Measurements from ENCODE around the gene ZNF622. TPM values are rescaled to one million over a fixed set of nuclear protein-coding genes. Genes with fewer than 3 reads are reported as not detected.

The ZNF622 gene
- total and polyA plus RNA-seq, 10 of the 15 experiments (the other 5 are each of a cell fraction or from before 2014, with no cell fraction given): 9.0 to 60.3 (median 31.0) TPM

DNA sequence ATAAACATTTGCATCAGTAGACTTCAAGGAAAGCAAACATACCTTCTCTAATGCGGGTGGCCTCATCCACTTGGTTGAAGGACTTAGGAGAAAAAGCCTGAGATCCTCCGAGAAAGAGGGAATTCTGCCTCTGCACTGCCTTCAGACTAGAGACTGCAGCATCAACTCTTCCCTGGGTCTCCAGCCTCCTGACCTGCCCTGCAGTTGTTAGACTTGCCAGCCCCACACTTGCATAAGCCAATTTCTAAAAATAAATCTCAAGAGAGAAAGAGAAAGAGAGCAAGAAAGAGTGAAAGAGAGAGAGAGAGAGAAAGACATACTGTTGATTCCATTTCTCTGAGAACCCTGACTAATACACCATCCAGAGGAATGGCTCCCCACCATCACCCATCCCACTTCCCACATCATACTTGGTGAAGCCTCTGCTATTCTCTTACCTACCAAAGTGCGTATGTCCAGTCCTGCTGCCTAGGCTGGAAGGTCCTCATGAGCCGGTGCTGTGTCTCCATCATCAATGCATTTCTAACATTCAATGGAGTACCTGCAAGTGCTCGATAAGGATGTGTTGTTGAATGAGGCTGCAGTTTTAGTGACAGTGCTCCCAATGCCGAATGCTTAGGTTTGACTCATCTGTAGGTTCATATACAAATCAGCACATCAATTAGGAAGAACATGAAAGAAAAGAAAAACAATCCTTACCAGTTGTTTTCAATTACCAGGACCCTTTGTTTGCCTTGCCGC, 35.1 kb downstream of the ZNF622 start:
- Histone ChIP-seq H3K4me2 (ENCODE audit: control insufficient read depth, insufficient read depth) (no peak overlapping the region), H2AFZ (ENCODE audit: control insufficient read depth, low read depth, low read length) (no peak overlapping the region), H3K27me3 (replicated peaks in 1 of 2; ENCODE audit: control insufficient read depth in 2 of 2, insufficient read depth in 2 of 2, low read length in 1 of 2) (no peaks in the 10 kb centered on the region), H3K79me2 (ENCODE audit: control insufficient read depth, insufficient read depth, low read length) (no peaks in the 10 kb centered on the region), H3K27ac (ENCODE audit: control insufficient read depth, insufficient read depth) (no peak overlapping the region), H4K20me1 (ENCODE audit: control insufficient read depth, insufficient read depth) (no peaks in the 10 kb centered on the region), H3K9ac (ENCODE audit: control insufficient read depth, insufficient read depth, low read length) (no peak overlapping the region), H3K36me3 (ENCODE audit: control insufficient read depth in 2 of 2, insufficient read depth in 2 of 2, low read length in 1 of 2) (no peaks in the 10 kb centered on the region), H3K9me3 (replicated peaks; ENCODE audit: control insufficient read depth, insufficient read depth, low read length) (no peaks in the 10 kb centered on the region), H3K4me3 (no peak overlapping the region), H3K4me1 (ENCODE audit: control insufficient read depth, insufficient read depth, low read length) (no peaks in the 10 kb centered on the region)
- DNase-seq (ENCODE audit: low read depth, low spot score) (no peak), ATAC-seq (no peak), FAIRE-seq (no peak)
- ChIA-PET CTCF (no interaction called here), RAD21 (ENCODE audit: unreplicated experiment) (no interaction called here), POLR2A (no interaction called here), SMC1A (ENCODE audit: uncharacterized antibody, unreplicated experiment) (no interaction called here)
- intact Hi-C loops (cut with micrococcal nuclease; ENCODE audit: unreplicated experiment): no loop called here
- TF ChIP-seq SREBF1 (IDR thresholded peaks at IDR 0.05; ENCODE audit: low read length) (no peak), EP300 (IDR thresholded peaks at IDR 0.05; ENCODE audit: borderline replicate concordance in 1 of 2, control insufficient read depth in 1 of 2, low read depth in 2 of 2, low read length in 2 of 2) (no peak), STAT1 (conservative IDR thresholded peaks at IDR 0.05) (no peak), HDGF (IDR thresholded peaks at IDR 0.05) (no peak), ZNF622 (IDR thresholded peaks at IDR 0.05) (no peak), NR2F1 (conservative IDR thresholded peaks at IDR 0.05) (no peak), NBN (IDR thresholded peaks at IDR 0.05) (no peak), ZNF384 (IDR thresholded peaks at IDR 0.05; ENCODE audit: borderline replicate concordance, low read depth, low read length) (no peak), CEBPB (IDR thresholded peaks at IDR 0.05; ENCODE audit: borderline replicate concordance in 1 of 2, low read depth in 2 of 2, low read length in 2 of 2) (no peak), MTA3 (IDR thresholded peaks at IDR 0.05; ENCODE audit: borderline replicate concordance, low read length) (no peak), CBX5 (IDR thresholded peaks at IDR 0.05; ENCODE audit: low read depth) (no peak), POLR2AphosphoS2 (IDR thresholded peaks at IDR 0.05; ENCODE audit: low read depth, low read length) (no peak), SRF (IDR thresholded peaks at IDR 0.05; ENCODE audit: low read depth in 2 of 2, low read length in 2 of 2) (no peak), FOXM1 (IDR thresholded peaks at IDR 0.05; ENCODE audit: low read depth, low read length) (no peak), YY1 (IDR thresholded peaks at IDR 0.05; ENCODE audit: low read depth, low read length) (no peak), SUZ12 (IDR thresholded peaks at IDR 0.05; ENCODE audit: unreplicated experiment) (no peak), HDAC6 (IDR thresholded peaks at IDR 0.05; ENCODE audit: unreplicated experiment) (no peak)
- TF ChIP-seq, protein P1, sequence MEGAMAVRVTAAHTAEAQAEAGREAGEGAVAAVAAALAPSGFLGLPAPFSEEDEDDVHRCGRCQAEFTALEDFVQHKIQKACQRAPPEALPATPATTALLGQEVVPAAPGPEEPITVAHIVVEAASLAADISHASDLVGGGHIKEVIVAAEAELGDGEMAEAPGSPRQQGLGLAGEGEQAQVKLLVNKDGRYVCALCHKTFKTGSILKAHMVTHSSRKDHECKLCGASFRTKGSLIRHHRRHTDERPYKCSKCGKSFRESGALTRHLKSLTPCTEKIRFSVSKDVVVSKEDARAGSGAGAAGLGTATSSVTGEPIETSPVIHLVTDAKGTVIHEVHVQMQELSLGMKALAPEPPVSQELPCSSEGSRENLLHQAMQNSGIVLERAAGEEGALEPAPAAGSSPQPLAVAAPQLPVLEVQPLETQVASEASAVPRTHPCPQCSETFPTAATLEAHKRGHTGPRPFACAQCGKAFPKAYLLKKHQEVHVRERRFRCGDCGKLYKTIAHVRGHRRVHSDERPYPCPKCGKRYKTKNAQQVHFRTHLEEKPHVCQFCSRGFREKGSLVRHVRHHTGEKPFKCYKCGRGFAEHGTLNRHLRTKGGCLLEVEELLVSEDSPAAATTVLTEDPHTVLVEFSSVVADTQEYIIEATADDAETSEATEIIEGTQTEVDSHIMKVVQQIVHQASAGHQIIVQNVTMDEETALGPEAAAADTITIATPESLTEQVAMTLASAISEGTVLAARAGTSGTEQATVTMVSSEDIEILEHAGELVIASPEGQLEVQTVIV (IDR thresholded peaks at IDR 0.05; ENCODE audit: borderline replicate concordance, partially characterized antibody): no peak
- TF ChIP-seq, protein P2, sequence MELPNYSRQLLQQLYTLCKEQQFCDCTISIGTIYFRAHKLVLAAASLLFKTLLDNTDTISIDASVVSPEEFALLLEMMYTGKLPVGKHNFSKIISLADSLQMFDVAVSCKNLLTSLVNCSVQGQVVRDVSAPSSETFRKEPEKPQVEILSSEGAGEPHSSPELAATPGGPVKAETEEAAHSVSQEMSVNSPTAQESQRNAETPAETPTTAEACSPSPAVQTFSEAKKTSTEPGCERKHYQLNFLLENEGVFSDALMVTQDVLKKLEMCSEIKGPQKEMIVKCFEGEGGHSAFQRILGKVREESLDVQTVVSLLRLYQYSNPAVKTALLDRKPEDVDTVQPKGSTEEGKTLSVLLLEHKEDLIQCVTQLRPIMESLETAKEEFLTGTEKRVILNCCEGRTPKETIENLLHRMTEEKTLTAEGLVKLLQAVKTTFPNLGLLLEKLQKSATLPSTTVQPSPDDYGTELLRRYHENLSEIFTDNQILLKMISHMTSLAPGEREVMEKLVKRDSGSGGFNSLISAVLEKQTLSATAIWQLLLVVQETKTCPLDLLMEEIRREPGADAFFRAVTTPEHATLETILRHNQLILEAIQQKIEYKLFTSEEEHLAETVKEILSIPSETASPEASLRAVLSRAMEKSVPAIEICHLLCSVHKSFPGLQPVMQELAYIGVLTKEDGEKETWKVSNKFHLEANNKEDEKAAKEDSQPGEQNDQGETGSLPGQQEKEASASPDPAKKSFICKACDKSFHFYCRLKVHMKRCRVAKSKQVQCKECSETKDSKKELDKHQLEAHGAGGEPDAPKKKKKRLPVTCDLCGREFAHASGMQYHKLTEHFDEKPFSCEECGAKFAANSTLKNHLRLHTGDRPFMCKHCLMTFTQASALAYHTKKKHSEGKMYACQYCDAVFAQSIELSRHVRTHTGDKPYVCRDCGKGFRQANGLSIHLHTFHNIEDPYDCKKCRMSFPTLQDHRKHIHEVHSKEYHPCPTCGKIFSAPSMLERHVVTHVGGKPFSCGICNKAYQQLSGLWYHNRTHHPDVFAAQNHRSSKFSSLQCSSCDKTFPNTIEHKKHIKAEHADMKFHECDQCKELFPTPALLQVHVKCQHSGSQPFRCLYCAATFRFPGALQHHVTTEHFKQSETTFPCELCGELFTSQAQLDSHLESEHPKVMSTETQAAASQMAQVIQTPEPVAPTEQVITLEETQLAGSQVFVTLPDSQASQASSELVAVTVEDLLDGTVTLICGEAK (IDR thresholded peaks at IDR 0.05; ENCODE audit: borderline replicate concordance): no peak
- 59% methylated on average over 7 of the region's 7 CpGs for WGBS (ENCODE audit: insufficient coverage, insufficient replicate concordance, low lambda C conversion rate, missing lambda C conversion rate)
- no TSS peak for BruUV-seq (replicated peaks)
- in situ Hi-C loops (cut with MboI): no loop called here

Data from GM12878 (cell line).